Tibial nerve (tissue), 4 donors: ENCODE measurements around the gene EHF. TPM values are rescaled to one million over a fixed set of nuclear protein-coding genes. Genes with fewer than 3 reads are reported as not detected.

Experiments
- DNase-seq, 2 donors: peaks; one replicate each; pipeline ENCODE4 v3.0.0-alpha.2; 2019; ENCODE audit warnings: low spot score in 2 of 2
- H3K27ac ChIP-seq, 4 donors: fragments of 200-600 bp; sonication (generic) in 3 of 4; one replicate each; pipeline ENCODE4 v1.5.1; 2017 to 2019; ENCODE audit warnings: mild to moderate bottlenecking in 1 of 4
- H3K27me3 ChIP-seq, 2 donors: fragments of 200-600 bp; sonication (generic) in 1 of 2; one replicate each; pipeline versions ENCODE4 v1.5.1 to v1.6.0; 2017 to 2019
- H3K36me3 ChIP-seq, 3 donors: fragments of 200-600 bp; sonication (generic); one replicate each; pipeline ENCODE4 v1.5.1; 2018 to 2019
- H3K4me1 ChIP-seq, 4 donors: fragments of 200-600 bp; sonication (generic) in 3 of 4; one replicate each; pipeline ENCODE4 v1.5.1; 2017 to 2019
- H3K4me3 ChIP-seq, 4 donors: fragments of 200-600 bp; sonication (generic) in 3 of 4; one replicate each; pipeline ENCODE4 v1.5.1; 2017 to 2019; ENCODE audit warnings: mild to moderate bottlenecking in 1 of 4, moderate library complexity in 1 of 4
- H3K9me3 ChIP-seq, 4 donors: fragments of 200-600 bp; sonication (generic) in 3 of 4; one replicate each; pipeline ENCODE4 v1.5.1; 2017 to 2019
- EP300 ChIP-seq, 2 donors: sonication (generic); formaldehyde crosslinking; IDR thresholded peaks; one replicate each; pipeline ENCODE4 v1.6.1; 2017; ENCODE audit warnings: antibody characterized with exemption in 2 of 2, mild to moderate bottlenecking in 1 of 2
- POLR2A ChIP-seq, 2 donors: fragments of 450-650 bp; IDR thresholded peaks; one replicate each; pipeline ENCODE4 v1.6.1; 2017; ENCODE audit warnings: antibody characterized with exemption in 2 of 2, mild to moderate bottlenecking in 2 of 2, moderate library complexity in 2 of 2
- whole genome bisulfite sequencing, 2 donors: methylation state at CpG; one replicate each; pipeline ENCODE4 v1.1.5; 2018; 5-methylcytosine and 5-hydroxymethylcytosine counted together
- total RNA-seq, 4 donors: library from RNA; depleted of rRNA; stranded (reverse); fragments of >200 nt; gene quantifications; one replicate each; pipeline ENCODE4 v1.1.0, GENCODE V29; 2016
- TF ChIP-seq, protein P1 (sequence below), 5 experiments: fragments of 200-600 bp in 3 of 5; fragments of 450-650 bp in 2 of 5; sonication (generic) in 3 of 5; IDR thresholded peaks; one replicate each; pipeline ENCODE4 v1.5.1; 2016 to 2019; ENCODE audit warnings: antibody characterized with exemption in 5 of 5, mild to moderate bottlenecking in 3 of 5, moderate library complexity in 2 of 5

Gene EHF
- total RNA-seq: under 1 TPM in 1 of 4 donors, not detected in 3; 0.22 TPM

- TF ChIP-seq POLR2A (IDR thresholded peaks at IDR 0.05): no peak
- TF ChIP-seq, protein P1, sequence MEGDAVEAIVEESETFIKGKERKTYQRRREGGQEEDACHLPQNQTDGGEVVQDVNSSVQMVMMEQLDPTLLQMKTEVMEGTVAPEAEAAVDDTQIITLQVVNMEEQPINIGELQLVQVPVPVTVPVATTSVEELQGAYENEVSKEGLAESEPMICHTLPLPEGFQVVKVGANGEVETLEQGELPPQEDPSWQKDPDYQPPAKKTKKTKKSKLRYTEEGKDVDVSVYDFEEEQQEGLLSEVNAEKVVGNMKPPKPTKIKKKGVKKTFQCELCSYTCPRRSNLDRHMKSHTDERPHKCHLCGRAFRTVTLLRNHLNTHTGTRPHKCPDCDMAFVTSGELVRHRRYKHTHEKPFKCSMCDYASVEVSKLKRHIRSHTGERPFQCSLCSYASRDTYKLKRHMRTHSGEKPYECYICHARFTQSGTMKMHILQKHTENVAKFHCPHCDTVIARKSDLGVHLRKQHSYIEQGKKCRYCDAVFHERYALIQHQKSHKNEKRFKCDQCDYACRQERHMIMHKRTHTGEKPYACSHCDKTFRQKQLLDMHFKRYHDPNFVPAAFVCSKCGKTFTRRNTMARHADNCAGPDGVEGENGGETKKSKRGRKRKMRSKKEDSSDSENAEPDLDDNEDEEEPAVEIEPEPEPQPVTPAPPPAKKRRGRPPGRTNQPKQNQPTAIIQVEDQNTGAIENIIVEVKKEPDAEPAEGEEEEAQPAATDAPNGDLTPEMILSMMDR (IDR thresholded peaks at IDR 0.05): no peak
- no peak for TF ChIP-seq EP300 (IDR thresholded peaks at IDR 0.05)
- Histone ChIP-seq H3K36me3 (no peaks in the 10 kb centered on the region), H3K4me1 (peaks cover 0 to 4% (median 0%) of the 10 kb centered on the region in 4 donors), H3K9me3 (no peaks in the 10 kb centered on the region), H3K4me3 (no peak within 1 kb of the TSS), H3K27me3 (peaks cover 0 to 21% of the 10 kb centered on the region in 2 donors), H3K27ac (no peak within 1 kb of the TSS)
- no peak for DNase-seq
- WGBS, 2 donors: 55 to 57% methylated on average over 7 of the region's 7 CpGs
These were observed at the start of gene EHF for GRCh38 chr11:34620820-34621792. Gene EHF, plus strand, starts transcription at chr11:34621093. Its CDS starts 21,538 bp downstream, at chr11:34642631.

GRCh38 chr11:34573537-34573936 lies 47.4 kb upstream of the EHF start:
- Histone ChIP-seq H3K27ac (no peak overlapping the region), H3K27me3 (peaks cover 0 to 30% of the 10 kb centered on the region in 2 donors), H3K4me1 (no peaks in the 10 kb centered on the region), H3K36me3 (no peaks in the 10 kb centered on the region), H3K4me3 (no peak overlapping the region), H3K9me3 (no peaks in the 10 kb centered on the region)
- 95 to 96% methylated on average over 7 of the region's 7 CpGs for WGBS, 2 donors
- DNase-seq: no peak
- TF ChIP-seq EP300 (IDR thresholded peaks at IDR 0.05) (no peak), POLR2A (IDR thresholded peaks at IDR 0.05) (no peak)
- TF ChIP-seq, protein P1 (IDR thresholded peaks at IDR 0.05): no peak

GRCh38 chr11:34575261-34575660 lies 45.6 kb upstream of the EHF start:
- TF ChIP-seq, protein P1 (IDR thresholded peaks at IDR 0.05): no peak
- TF ChIP-seq POLR2A (IDR thresholded peaks at IDR 0.05) (no peak), EP300 (IDR thresholded peaks at IDR 0.05) (no peak)
- 63 to 67% methylated on average over 4 of the region's 4 CpGs for WGBS, 2 donors
- Histone ChIP-seq H3K36me3 (no peaks in the 10 kb centered on the region), H3K27me3 (peaks cover 0 to 38% of the 10 kb centered on the region in 2 donors), H3K27ac (no peak overlapping the region), H3K4me3 (no peak overlapping the region), H3K9me3 (no peaks in the 10 kb centered on the region), H3K4me1 (no peaks in the 10 kb centered on the region)
- DNase-seq: no peak

- H3K27ac ChIP-seq: no peak overlapping the region
- no peak for DNase-seq
- no peaks in the 10 kb centered on the region for H3K9me3 ChIP-seq
- peaks cover 0 to 38% of the 10 kb centered on the region in 2 donors for H3K27me3 ChIP-seq
- H3K36me3 ChIP-seq: no peaks in the 10 kb centered on the region
- TF ChIP-seq EP300 (IDR thresholded peaks at IDR 0.05): no peak
- TF ChIP-seq POLR2A (IDR thresholded peaks at IDR 0.05): no peak
- TF ChIP-seq, protein P1 (IDR thresholded peaks at IDR 0.05): no peak
- no peaks in the 10 kb centered on the region for H3K4me1 ChIP-seq
- H3K4me3 ChIP-seq: no peak overlapping the region
- 91 to 93% methylated on average over 2 of the region's 2 CpGs for WGBS, 2 donors
These were observed 45.2 kb upstream of the EHF start for GRCh38 chr11:34575671-34576070.

DNA sequence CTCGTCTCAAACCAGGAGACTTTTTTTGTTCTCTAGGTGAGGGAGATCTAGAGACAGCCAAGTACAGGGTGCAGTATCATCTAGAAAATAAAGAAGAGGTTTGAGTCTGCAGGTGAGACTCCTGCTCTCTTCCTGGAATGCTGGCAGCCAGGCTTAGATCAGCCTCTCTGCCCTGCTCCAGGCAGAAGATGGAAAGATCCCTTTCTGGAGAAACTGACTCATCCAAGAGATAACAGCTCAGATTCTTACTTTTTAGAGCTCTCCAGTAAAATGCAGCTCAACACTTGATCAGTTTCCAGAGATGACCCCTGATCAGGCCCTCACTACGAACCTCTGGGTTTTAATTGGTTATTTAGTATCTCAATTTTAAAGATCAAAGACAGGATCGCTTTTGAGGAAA lies 44.6 kb upstream of the EHF start:
- DNase-seq: no peak
- no peaks in the 10 kb centered on the region for H3K9me3 ChIP-seq
- 83 to 85% methylated on average over 3 of the region's 3 CpGs for WGBS, 2 donors

More for the DNA sequence above, 44.6 kb upstream of the EHF start:
- TF ChIP-seq, protein P1 (IDR thresholded peaks at IDR 0.05): no peak
- TF ChIP-seq EP300 (IDR thresholded peaks at IDR 0.05) (no peak), POLR2A (IDR thresholded peaks at IDR 0.05) (no peak)
- H3K4me3 ChIP-seq: no peak overlapping the region
- peaks cover 0 to 38% of the 10 kb centered on the region in 2 donors for H3K27me3 ChIP-seq
- no peaks in the 10 kb centered on the region for H3K36me3 ChIP-seq
- no peak overlapping the region for H3K27ac ChIP-seq
- no peaks in the 10 kb centered on the region for H3K4me1 ChIP-seq
